ENCODE measurements around the gene PABPC1L2A. TPM values are rescaled to one million over a fixed set of nuclear protein-coding genes. Genes with fewer than 3 reads are reported as not detected.
"Not testable (repeated sequence)": the region's sequence is repeated elsewhere in the genome, so short reads cannot be mapped to it uniquely, and the experiment has no call there.

The PABPC1L2A gene
- not detected for polyA plus RNA-seq (2013, experiment 1 of 4)
- 0.28 TPM for polyA plus RNA-seq (2013, experiment 2 of 4)
- polyA plus RNA-seq (2013, experiment 3 of 4), result 0.37 TPM
- polyA plus RNA-seq (2013, experiment 4 of 4), result 0.49 TPM

DNA sequence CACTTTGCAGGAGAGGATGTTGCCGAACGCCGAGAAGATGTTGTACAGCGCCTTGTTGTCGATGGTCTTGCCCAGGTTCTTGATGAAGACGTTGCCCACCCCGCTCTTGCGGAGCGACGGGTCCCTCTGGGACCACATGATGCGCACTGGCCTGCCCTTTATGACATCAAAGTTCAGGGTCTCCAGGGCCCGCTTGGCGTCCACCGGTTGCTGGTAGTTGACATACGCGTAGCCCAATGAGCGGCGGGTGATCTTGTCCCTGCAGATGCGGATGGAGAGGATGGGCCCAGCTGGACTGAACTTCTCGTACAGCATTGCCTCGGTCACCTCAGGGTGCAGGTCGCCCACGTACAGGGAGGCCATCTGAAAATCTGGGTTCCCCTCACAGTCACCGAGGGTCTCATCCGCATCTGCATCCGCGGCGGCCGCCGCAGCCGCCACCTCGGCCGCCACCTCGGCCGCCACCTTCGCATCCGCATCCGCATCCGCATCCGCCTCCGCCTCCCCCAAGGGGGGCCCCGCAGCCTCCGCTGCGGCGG lies at the start of gene PABPC1L2A:
TSS of gene PABPC1L2A (minus strand) at position 489 of the 539 bp plus-strand sequence. CDS start at position 363, 126 bp downstream.
- H3K4me3 ChIP-seq (ENCODE audit: insufficient read depth, low read depth, low read length); H3K36me3 ChIP-seq (ENCODE audit: control insufficient read depth, insufficient read depth, low read length); H3K4me1 ChIP-seq (ENCODE audit: control insufficient read depth, insufficient read depth, low read length); H3K9me3 ChIP-seq (ENCODE audit: control insufficient read depth, low read length); H3K27ac ChIP-seq (ENCODE audit: insufficient read depth, low read depth, low read length, poor library complexity, severe bottlenecking): not testable (repeated sequence)
- no CpG with 5 or more reads among the region's 45 CpGs for WGBS, 2 experiments
- H3K27me3 ChIP-seq (ENCODE audit: control insufficient read depth, insufficient read depth, low read length, poor library complexity, severe bottlenecking), result peaks cover 16% of the 10 kb centered on the region

DNA sequence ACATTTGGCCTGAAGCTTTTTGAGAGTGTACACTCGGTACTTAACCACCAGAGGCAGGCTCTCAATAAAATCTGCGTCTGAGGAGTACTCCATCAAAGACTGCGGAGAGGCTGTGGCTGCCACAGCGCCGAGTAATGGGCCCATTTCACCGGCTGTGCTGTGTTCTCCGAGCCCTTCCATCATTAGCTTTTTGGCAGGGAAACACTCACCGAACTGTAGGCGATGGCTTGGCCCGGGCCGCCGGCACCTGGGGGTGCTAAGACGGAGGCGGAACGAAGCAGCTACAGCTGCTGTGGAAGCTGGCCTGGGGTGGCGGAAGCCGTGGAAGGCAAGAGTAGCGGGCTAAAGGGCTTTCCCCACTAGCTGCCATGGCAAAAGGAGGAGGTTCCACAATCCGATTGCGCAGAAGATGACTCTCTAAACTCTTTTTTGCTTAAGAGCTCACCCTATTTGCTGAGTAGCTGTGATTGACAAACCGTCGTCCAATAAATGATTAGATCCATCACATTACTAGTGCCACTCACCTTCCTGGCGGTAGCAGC lies 48.5 kb upstream of the PABPC1L2A start:
- WGBS, 2 experiments, result 84 to 91% methylated on average over 23 of the region's 23 CpGs
- Histone ChIP-seq H3K4me3 (ENCODE audit: insufficient read depth, low read depth, low read length) (no peak overlapping the region), H3K27ac (ENCODE audit: insufficient read depth, low read depth, low read length, poor library complexity, severe bottlenecking) (no peak overlapping the region), H3K27me3 (ENCODE audit: control insufficient read depth, insufficient read depth, low read length, poor library complexity, severe bottlenecking) (no peaks in the 10 kb centered on the region), H3K4me1 (ENCODE audit: control insufficient read depth, insufficient read depth, low read length) (no peaks in the 10 kb centered on the region), H3K9me3 (ENCODE audit: control insufficient read depth, low read length) (no peaks in the 10 kb centered on the region), H3K36me3 (ENCODE audit: control insufficient read depth, insufficient read depth, low read length) (no peaks in the 10 kb centered on the region)

DNA sequence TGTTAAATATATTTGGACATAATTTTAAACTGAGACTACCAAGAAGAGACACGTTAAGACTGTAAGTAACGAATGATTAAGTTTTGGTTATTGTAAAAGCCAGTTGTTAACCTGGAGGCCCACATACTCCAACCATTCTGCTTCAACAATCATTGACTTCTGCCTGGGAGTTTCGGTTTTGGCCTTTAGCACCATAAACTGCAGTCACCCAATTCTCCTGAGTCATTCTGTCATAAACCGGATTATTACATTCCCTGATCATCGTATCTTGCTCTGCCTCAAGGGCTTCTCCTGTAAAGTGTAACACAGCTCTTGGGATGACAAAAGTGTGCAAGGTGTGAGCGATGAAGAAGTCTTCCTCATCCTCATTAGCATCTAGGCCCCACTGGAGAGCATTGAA lies 46.9 kb upstream of the PABPC1L2A start:
- Histone ChIP-seq H3K4me1 (ENCODE audit: control insufficient read depth, insufficient read depth, low read length) (no peaks in the 10 kb centered on the region), H3K9me3 (ENCODE audit: control insufficient read depth, low read length) (no peaks in the 10 kb centered on the region), H3K27me3 (ENCODE audit: control insufficient read depth, insufficient read depth, low read length, poor library complexity, severe bottlenecking) (no peaks in the 10 kb centered on the region), H3K27ac (ENCODE audit: insufficient read depth, low read depth, low read length, poor library complexity, severe bottlenecking) (no peak overlapping the region), H3K36me3 (ENCODE audit: control insufficient read depth, insufficient read depth, low read length) (no peaks in the 10 kb centered on the region), H3K4me3 (ENCODE audit: insufficient read depth, low read depth, low read length) (no peak overlapping the region)
- 97 to 98% methylated on average over 4 to 6 of the region's 6 CpGs for WGBS, 2 experiments

DNA sequence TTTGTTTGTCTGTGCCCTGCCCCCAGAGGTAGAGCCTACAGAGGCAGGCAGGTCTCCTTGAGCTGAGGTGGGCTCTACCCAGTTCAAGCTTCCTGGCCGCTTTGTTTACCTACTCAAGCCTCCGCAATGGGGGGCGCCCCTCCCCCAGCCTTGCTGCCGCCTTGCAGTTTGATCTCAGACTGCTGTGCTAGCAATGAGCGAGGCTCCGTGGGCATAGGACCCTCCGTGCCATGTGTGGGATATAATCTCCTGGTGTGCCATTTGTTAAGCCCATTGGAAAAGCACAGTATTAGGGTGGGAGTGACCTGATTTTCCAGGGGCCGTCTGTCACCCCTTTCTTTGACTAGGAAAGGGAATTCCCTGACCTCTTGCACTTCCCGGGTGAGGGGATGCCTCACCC lies 20.2 kb upstream of the PABPC1L2A start:
- H3K9me3 ChIP-seq (ENCODE audit: control insufficient read depth, low read length); H3K4me3 ChIP-seq (ENCODE audit: insufficient read depth, low read depth, low read length); H3K36me3 ChIP-seq (ENCODE audit: control insufficient read depth, insufficient read depth, low read length); H3K27ac ChIP-seq (ENCODE audit: insufficient read depth, low read depth, low read length, poor library complexity, severe bottlenecking); H3K4me1 ChIP-seq (ENCODE audit: control insufficient read depth, insufficient read depth, low read length); H3K27me3 ChIP-seq (ENCODE audit: control insufficient read depth, insufficient read depth, low read length, poor library complexity, severe bottlenecking): not testable (repeated sequence)
- WGBS, 2 experiments, result 95% methylated on average over 9 of the region's 9 CpGs

DNA sequence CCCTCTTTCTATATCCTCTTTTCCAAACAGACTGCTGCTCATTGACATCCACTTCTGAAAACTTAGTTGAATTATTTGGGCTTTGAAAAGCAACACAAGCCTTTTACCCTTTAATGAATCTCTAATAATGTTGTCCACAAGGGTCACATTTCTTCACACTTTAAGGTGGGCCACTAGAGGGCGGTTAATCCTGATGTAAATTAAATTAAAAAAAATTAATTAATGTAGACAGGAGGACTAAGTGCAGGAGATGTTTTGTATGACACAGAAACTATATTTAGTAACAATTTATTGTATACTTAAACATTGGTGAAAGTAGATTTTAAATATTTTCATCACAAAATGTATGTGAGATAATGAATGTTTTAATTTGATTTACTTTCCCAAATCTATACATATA lies 7.5 kb upstream of the PABPC1L2A start:
- no CpG with 5 or more reads among the region's 1 CpG for WGBS, 2 experiments

DNA sequence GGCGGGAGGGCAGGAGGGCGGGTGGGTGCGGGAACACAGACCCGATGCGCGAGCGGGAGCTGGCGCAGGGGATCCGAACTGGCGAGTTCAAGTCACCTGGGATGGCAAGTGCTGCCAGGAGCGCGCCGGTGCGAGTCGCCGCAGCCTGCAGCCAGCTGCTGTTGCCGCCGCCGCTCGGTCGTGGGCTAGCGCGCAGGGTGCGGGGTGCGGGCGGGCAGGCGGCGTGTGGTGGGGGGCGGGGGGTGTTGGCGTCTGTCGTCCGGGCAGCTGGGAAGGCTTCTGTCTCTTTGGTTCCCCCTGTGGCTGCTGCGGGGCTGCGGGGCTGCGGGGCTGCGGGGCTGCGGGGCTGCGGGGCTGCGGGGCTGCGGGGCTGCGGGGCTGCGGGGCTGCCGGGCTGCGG lies 572 bp upstream of the PABPC1L2A start:
- H3K27me3 ChIP-seq (ENCODE audit: control insufficient read depth, insufficient read depth, low read length, poor library complexity, severe bottlenecking), result peaks cover 16% of the 10 kb centered on the region
- not testable (repeated sequence) for H3K9me3 ChIP-seq (ENCODE audit: control insufficient read depth, low read length); H3K4me1 ChIP-seq (ENCODE audit: control insufficient read depth, insufficient read depth, low read length); H3K36me3 ChIP-seq (ENCODE audit: control insufficient read depth, insufficient read depth, low read length); H3K27ac ChIP-seq (ENCODE audit: insufficient read depth, low read depth, low read length, poor library complexity, severe bottlenecking); H3K4me3 ChIP-seq (ENCODE audit: insufficient read depth, low read depth, low read length)
- no CpG with 5 or more reads among the region's 44 CpGs for whole genome bisulfite sequencing, 2 experiments

More for the DNA sequence above, 7.5 kb upstream of the PABPC1L2A start:
- not testable (repeated sequence) for H3K27me3 ChIP-seq (ENCODE audit: control insufficient read depth, insufficient read depth, low read length, poor library complexity, severe bottlenecking); H3K4me1 ChIP-seq (ENCODE audit: control insufficient read depth, insufficient read depth, low read length); H3K4me3 ChIP-seq (ENCODE audit: insufficient read depth, low read depth, low read length); H3K36me3 ChIP-seq (ENCODE audit: control insufficient read depth, insufficient read depth, low read length); H3K9me3 ChIP-seq (ENCODE audit: control insufficient read depth, low read length); H3K27ac ChIP-seq (ENCODE audit: insufficient read depth, low read depth, low read length, poor library complexity, severe bottlenecking)

DNA sequence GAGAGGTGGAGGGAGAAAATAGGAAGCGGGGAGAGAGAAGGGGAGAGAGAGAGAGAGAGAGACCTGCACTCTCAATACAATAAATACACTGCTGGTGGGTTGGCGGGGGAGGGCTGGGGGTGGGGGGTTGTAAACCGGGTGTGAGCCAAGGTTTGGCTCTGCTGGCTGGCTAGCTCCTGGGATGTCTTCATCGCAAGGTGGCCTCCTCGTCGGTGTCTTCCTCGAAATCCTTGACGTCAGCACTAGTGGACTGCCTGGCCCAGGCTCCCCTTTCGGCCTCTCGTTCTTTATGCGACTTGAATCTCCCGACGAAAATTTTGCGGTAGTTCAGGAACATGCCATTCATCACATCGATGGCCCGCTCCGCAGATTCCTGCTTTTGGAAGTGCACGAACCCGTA lies 715 bp downstream of the PABPC1L2A start:
- not testable (repeated sequence) for H3K4me3 ChIP-seq (ENCODE audit: insufficient read depth, low read depth, low read length); H3K9me3 ChIP-seq (ENCODE audit: control insufficient read depth, low read length); H3K4me1 ChIP-seq (ENCODE audit: control insufficient read depth, insufficient read depth, low read length); H3K27ac ChIP-seq (ENCODE audit: insufficient read depth, low read depth, low read length, poor library complexity, severe bottlenecking); H3K36me3 ChIP-seq (ENCODE audit: control insufficient read depth, insufficient read depth, low read length)
- peaks cover 16% of the 10 kb centered on the region for H3K27me3 ChIP-seq (ENCODE audit: control insufficient read depth, insufficient read depth, low read length, poor library complexity, severe bottlenecking)
- no CpG with 5 or more reads among the region's 19 CpGs for WGBS, 2 experiments

DNA sequence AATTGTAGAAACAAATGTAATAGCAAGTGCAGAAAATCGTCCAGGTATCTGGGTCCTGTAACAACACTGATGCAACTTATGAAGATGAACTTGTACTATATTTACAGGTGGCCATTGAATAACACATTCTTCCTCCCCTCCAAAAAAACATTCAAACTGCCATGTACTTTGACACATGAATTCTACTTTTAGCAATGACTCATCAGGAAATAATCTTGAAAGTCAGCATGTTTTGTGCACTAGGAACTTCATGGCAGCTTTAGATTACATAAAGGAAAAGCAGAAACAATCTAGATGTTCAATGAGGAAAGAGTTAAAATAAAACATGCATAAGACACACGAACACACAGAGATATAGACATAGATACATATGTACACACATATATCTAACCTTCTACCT lies 2.5 kb downstream of the PABPC1L2A start:
- Histone ChIP-seq H3K27me3 (ENCODE audit: control insufficient read depth, insufficient read depth, low read length, poor library complexity, severe bottlenecking) (peaks cover 16% of the 10 kb centered on the region), H3K27ac (ENCODE audit: insufficient read depth, low read depth, low read length, poor library complexity, severe bottlenecking) (no peak overlapping the region), H3K4me1 (ENCODE audit: control insufficient read depth, insufficient read depth, low read length) (no peaks in the 10 kb centered on the region), H3K9me3 (ENCODE audit: control insufficient read depth, low read length) (no peaks in the 10 kb centered on the region), H3K36me3 (ENCODE audit: control insufficient read depth, insufficient read depth, low read length) (no peaks in the 10 kb centered on the region), H3K4me3 (ENCODE audit: insufficient read depth, low read depth, low read length) (no peak overlapping the region)
- WGBS, 2 experiments, result 17% methylated on average over 1 of the region's 2 CpGs; no CpG with 5 or more reads in 1 of the 2 experiments

DNA sequence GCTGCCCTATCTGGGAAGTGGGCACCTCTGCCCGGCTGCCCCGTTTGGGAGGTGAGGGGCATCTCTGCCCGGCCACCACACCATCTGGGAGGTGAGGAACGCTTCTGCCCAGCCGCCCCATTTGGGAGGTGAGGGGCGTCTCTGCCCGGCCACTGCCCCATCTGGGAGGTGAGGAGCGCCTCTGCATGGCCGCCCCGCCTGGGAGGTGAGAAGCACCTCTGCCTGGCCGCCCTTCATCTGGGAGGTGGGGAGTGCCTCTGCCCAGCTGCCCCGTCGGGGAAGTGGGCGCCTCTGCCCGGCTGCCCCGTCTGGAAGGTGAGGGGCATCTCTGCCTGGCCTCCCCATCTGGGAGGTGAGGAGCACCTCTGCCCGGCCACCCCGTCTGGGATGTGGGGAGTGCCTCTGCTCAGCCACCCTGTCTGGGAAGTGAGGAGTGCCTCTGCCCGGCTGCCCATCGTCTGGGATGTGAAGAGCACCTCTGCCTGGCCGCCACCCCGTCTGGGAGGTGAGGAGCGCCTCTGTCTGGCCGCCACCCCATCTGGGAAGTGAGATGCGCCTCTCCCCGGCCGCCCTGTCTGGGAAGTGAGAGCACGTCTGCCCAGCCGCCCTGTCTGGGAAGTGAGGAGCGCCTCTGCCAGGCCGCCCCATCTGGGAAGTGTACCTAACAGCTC lies 9.8 kb downstream of the PABPC1L2A start:
- no peaks in the 10 kb centered on the region for H3K27me3 ChIP-seq (ENCODE audit: control insufficient read depth, insufficient read depth, low read length, poor library complexity, severe bottlenecking)
- no peaks in the 10 kb centered on the region for H3K9me3 ChIP-seq (ENCODE audit: control insufficient read depth, low read length)
- no peak overlapping the region for H3K4me3 ChIP-seq (ENCODE audit: insufficient read depth, low read depth, low read length)
- H3K36me3 ChIP-seq (ENCODE audit: control insufficient read depth, insufficient read depth, low read length), result no peaks in the 10 kb centered on the region
- no peak overlapping the region for H3K27ac ChIP-seq (ENCODE audit: insufficient read depth, low read depth, low read length, poor library complexity, severe bottlenecking)
- no peaks in the 10 kb centered on the region for H3K4me1 ChIP-seq (ENCODE audit: control insufficient read depth, insufficient read depth, low read length)
- 93 to 96% methylated on average over 31 of the region's 31 CpGs for WGBS, 2 experiments

DNA sequence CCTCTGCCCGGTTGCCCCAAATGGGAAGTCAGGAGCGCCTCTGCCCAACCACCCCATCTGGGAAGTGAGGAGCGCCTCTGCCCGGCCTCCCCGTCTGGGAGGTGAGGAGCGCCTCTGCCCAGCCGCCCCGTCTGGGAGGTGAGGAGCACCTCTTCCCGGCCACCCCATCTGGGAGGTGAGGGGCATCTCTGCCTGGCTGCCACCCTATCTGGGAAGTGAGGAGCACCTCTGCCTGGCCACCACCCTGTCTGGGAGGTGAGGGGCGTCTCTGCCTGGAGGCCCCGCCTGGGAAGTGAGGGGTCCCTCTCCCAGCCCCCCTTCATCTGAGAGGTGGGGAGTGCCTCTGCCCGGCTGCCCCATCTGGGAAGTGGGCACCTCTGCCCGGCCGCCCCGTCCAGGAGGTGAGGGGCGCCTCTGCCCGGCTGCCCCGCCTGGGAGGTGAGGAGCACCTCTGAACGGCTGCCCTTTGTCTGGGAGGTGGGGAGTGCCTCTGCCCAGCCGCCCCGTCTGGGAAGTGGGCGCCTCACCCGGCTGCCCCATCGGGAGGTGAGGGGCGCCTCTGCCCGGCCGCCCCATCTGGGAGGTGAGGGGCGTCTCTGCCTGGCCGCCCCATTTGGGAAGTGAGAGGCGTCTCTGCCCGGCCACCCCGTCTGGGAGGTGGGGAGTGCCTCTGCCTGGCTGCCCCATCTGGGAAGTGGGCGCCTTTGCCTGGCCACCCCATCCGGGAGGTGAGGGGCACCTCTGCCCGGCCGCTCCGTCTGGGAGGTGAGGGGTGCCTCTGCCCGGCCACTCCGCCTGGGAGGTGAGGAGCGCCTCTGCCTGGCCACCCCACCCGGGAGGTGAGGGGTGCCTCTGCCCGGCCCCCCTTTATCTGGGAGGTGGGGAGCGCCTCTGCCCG lies 10.6 kb downstream of the PABPC1L2A start:
- Histone ChIP-seq H3K4me3 (ENCODE audit: insufficient read depth, low read depth, low read length) (no peak overlapping the region), H3K4me1 (ENCODE audit: control insufficient read depth, insufficient read depth, low read length) (no peaks in the 10 kb centered on the region), H3K27ac (ENCODE audit: insufficient read depth, low read depth, low read length, poor library complexity, severe bottlenecking) (no peak overlapping the region), H3K36me3 (ENCODE audit: control insufficient read depth, insufficient read depth, low read length) (no peaks in the 10 kb centered on the region), H3K27me3 (ENCODE audit: control insufficient read depth, insufficient read depth, low read length, poor library complexity, severe bottlenecking) (no peaks in the 10 kb centered on the region), H3K9me3 (ENCODE audit: control insufficient read depth, low read length) (no peaks in the 10 kb centered on the region)
- WGBS, 2 experiments, result 91% methylated on average over 44 of the region's 44 CpGs

All from ectodermal cell (in vitro differentiated cells).